GM18909 (cell line): ENCODE measurements around the gene PCDHB10.
"Not testable (repeated sequence)": the region's sequence is repeated elsewhere in the genome, so short reads cannot be mapped to it uniquely, and the experiment has no call there.

Experiments
- ATAC-seq: cut with Tn5 transposase; IDR thresholded peaks from one replicate; pipeline ENCODE4 v1.9.1; 2021; ENCODE audit warnings: mild to moderate bottlenecking; ENCODE audit not compliant: unreplicated experiment, poor library complexity

Gene PCDHB10

GRCh38 chr5:141186897-141187512, 5.1 kb upstream of the PCDHB10 start, which contains the start of gene PCDHB9:
TSS of gene PCDHB9 (plus strand) at chr5:141187161. CDS start at chr5:141187319, 158 bp downstream.
- ATAC-seq = no peak

- ATAC-seq = not testable (repeated sequence)
Measured at GRCh38 chr5:141188682-141189081, 3.5 kb upstream of the PCDHB10 start.

- ATAC-seq = not testable (repeated sequence)
Measured at GRCh38 chr5:141189131-141189530, 3.0 kb upstream of the PCDHB10 start.

GRCh38 chr5:141194332-141194731, 2.2 kb downstream of the PCDHB10 start:
- not testable (repeated sequence) for ATAC-seq

- no peak for ATAC-seq
Measured at GRCh38 chr5:141196363-141196762, 4.2 kb downstream of the PCDHB10 start.

GRCh38 chr5:141199359-141200235, 7.4 kb downstream of the PCDHB10 start, which contains the start of gene PCDHB11:
TSS of gene PCDHB11 (plus strand) at chr5:141199627. CDS start at chr5:141199775, 148 bp downstream.
- no peak for ATAC-seq

GRCh38 chr5:141201126-141201525, 9.0 kb downstream of the PCDHB10 start:
- ATAC-seq = not testable (repeated sequence)

- not testable (repeated sequence) for ATAC-seq
Measured at GRCh38 chr5:141201646-141202045, 9.5 kb downstream of the PCDHB10 start.

GRCh38 chr5:141208478-141208877, 16.3 kb downstream of the PCDHB10 start, which contains the start of gene PCDHB12:
TSS of gene PCDHB12 (plus strand) at chr5:141208719. CDS start at chr5:141208908, 189 bp downstream.
- ATAC-seq = no peak

GRCh38 chr5:141210281-141210680, 18.1 kb downstream of the PCDHB10 start:
- not testable (repeated sequence) for ATAC-seq

- not testable (repeated sequence) for ATAC-seq
Measured at GRCh38 chr5:141210849-141211248, 18.7 kb downstream of the PCDHB10 start.

- not testable (repeated sequence) for ATAC-seq
Measured at GRCh38 chr5:141213656-141214339, 21.6 kb downstream of the PCDHB10 start, which contains the start of gene PCDHB13. TSS of gene PCDHB13 (plus strand) at chr5:141213919. CDS start at chr5:141214124, 205 bp downstream.

GRCh38 chr5:141214583-141214982, 22.4 kb downstream of the PCDHB10 start:
- ATAC-seq = not testable (repeated sequence)

GRCh38 chr5:141215504-141215903, 23.4 kb downstream of the PCDHB10 start:
- not testable (repeated sequence) for ATAC-seq

GRCh38 chr5:141216035-141216434, 23.9 kb downstream of the PCDHB10 start:
- not testable (repeated sequence) for ATAC-seq

- ATAC-seq = no peak
Measured at GRCh38 chr5:141223112-141223783, 31.1 kb downstream of the PCDHB10 start, which contains the start of gene PCDHB14. TSS of gene PCDHB14 (plus strand) at chr5:141223343. CDS start at chr5:141223506, 163 bp downstream.

- ATAC-seq = not testable (repeated sequence)
Measured at GRCh38 chr5:141224844-141225243, 32.7 kb downstream of the PCDHB10 start.

- not testable (repeated sequence) for ATAC-seq
Measured at GRCh38 chr5:141225421-141225820, 33.3 kb downstream of the PCDHB10 start.

- no peak for ATAC-seq
Measured at GRCh38 chr5:141234109-141234667, 42.0 kb downstream of the PCDHB10 start.
